K562 (cell line): Measurements from ENCODE around the gene CTIF. TPM values are rescaled to one million over a fixed set of nuclear protein-coding genes. Genes with fewer than 3 reads are reported as not detected.

Experiments
- BHLHE40 ChIP-seq: IDR thresholded peaks from 2 replicates; pipeline ENCODE4 v1.6.1; 2011; ENCODE audit warnings: low read length, improper control_type of control experiment
- CREBBP ChIP-seq: IDR thresholded peaks from one replicate; pipeline ENCODE4 v1.6.1; 2012; ENCODE audit warnings: low read depth, mild to moderate bottlenecking, control low read depth, inconsistent platforms, low read length
- KDM4B ChIP-seq, 2 experiments: fragments of 450-650 bp in 1 of 2; sonication (generic) in 1 of 2; IDR thresholded peaks; 2 replicates each; pipeline ENCODE4 v1.6.1; 2016 to 2017; ENCODE audit warnings: borderline replicate concordance in 2 of 2, antibody characterized with exemption in 1 of 2, low read depth in 1 of 2, mild to moderate bottlenecking in 1 of 2
- MBD2 ChIP-seq: sonication (generic); IDR thresholded peaks from 2 replicates; pipeline ENCODE4 v1.6.1; 2016; ENCODE audit warnings: low read depth, borderline replicate concordance
- NFE2L1 ChIP-seq: fragments of 450-650 bp; IDR thresholded peaks from 2 replicates; pipeline ENCODE4 v1.6.1; 2016; ENCODE audit warnings: missing genetic modification characterization, low read depth, mild to moderate bottlenecking, missing compliant biosample characterization, moderate library complexity, borderline replicate concordance
- RAD51 ChIP-seq: fragments of 450-650 bp; IDR thresholded peaks from 2 replicates; pipeline ENCODE4 v1.7.1; 2016; ENCODE audit warnings: low read depth, mild to moderate bottlenecking, borderline replicate concordance
- RBFOX2 ChIP-seq: fragments of 200-400 bp; formaldehyde crosslinking; IDR thresholded peaks from 2 replicates; pipeline ENCODE4 v1.6.1; 2017; ENCODE audit warnings: low read depth, mild to moderate bottlenecking, low read length, moderate library complexity
- SMC3 ChIP-seq: conservative IDR thresholded peaks from 2 replicates; pipeline ENCODE4 v1.6.1; 2011; ENCODE audit warnings: low read depth, low read length, improper control_type of control experiment; ENCODE audit not compliant: insufficient read depth
- ZNF274 ChIP-seq: IDR thresholded peaks from 2 replicates; pipeline ENCODE4 v1.6.1; 2011; ENCODE audit warnings: low read depth, mild to moderate bottlenecking, low read length, moderate library complexity, borderline replicate concordance
- ZNF717 ChIP-seq: fragments of 250-450 bp; sonication (Bioruptor Pico); IDR thresholded peaks from 2 replicates; pipeline ENCODE4 v1.5.0; 2021
- polyA plus RNA-seq, 8 experiments: library from polyadenylated mRNA; depleted of rRNA in 4 of 8; stranded (reverse) in 5 of 8; unstranded in 3 of 8; fragments of >200 nt; fragmentation: Nextera tagmentation in 2 of 8; fragmentation: Illumina TruSeq in 1 of 8; extraction: Ambion mirVana in 2 of 8; extraction: Trizol in 1 of 8; gene quantifications; 2 replicates each; pipeline versions ENCODE4 v1.2.1 to v1.2.3, GENCODE V29; 2011 to 2014; ENCODE audit warnings: inconsistent platforms in 1 of 8, missing spikeins in 1 of 8
- total RNA-seq, 7 experiments: library from RNA; depleted of rRNA in 6 of 7; stranded (reverse); fragments of >200 nt in 6 of 7; fragmentation: Illumina TruSeq in 2 of 7; extraction: Trizol in 2 of 7; gene quantifications; 2 replicates each; pipeline versions ENCODE4 v1.2.1 to v1.2.3, GENCODE V29; 2011 to 2021; ENCODE audit warnings: low replicate concordance in 1 of 7
- TF ChIP-seq, protein P1 (sequence below), 3 experiments: fragments of 200-800 bp in 1 of 3; fragments of 250-450 bp in 1 of 3; fragments of 450-650 bp in 1 of 3; sonication (Bioruptor Pico) in 1 of 3; sonication (Bioruptor generic) in 1 of 3; formaldehyde crosslinking in 1 of 3; IDR thresholded peaks; 2 replicates each; pipeline versions ENCODE4 v1.6.1 to v1.8.0; 2016 to 2022; ENCODE audit warnings: mild to moderate bottlenecking in 2 of 3, missing genetic modification characterization in 2 of 3, missing compliant biosample characterization in 1 of 3, moderate library complexity in 1 of 3
- TF ChIP-seq, protein P2 (sequence below), 2 experiments: fragments of 250-450 bp in 1 of 2; fragments of 450-650 bp in 1 of 2; sonication (Bioruptor Pico) in 1 of 2; IDR thresholded peaks; 2 replicates each; pipeline versions ENCODE4 v1.6.1 to v1.8.0; 2016 to 2021; ENCODE audit warnings: mild to moderate bottlenecking in 2 of 2, moderate library complexity in 2 of 2, missing compliant biosample characterization in 1 of 2, missing genetic modification characterization in 1 of 2
- TF ChIP-seq, protein P3 (sequence below): fragments of 250-450 bp; sonication (Bioruptor Pico); IDR thresholded peaks from 2 replicates; pipeline ENCODE4 v1.5.1; 2021; ENCODE audit warnings: mild to moderate bottlenecking

The CTIF gene
- total and polyA plus RNA-seq, 9 of the 15 experiments (the other 6 are each of a cell fraction or from before 2014, with no cell fraction given), result 0.17 to 11.5 (median 2.2) TPM

DNA sequence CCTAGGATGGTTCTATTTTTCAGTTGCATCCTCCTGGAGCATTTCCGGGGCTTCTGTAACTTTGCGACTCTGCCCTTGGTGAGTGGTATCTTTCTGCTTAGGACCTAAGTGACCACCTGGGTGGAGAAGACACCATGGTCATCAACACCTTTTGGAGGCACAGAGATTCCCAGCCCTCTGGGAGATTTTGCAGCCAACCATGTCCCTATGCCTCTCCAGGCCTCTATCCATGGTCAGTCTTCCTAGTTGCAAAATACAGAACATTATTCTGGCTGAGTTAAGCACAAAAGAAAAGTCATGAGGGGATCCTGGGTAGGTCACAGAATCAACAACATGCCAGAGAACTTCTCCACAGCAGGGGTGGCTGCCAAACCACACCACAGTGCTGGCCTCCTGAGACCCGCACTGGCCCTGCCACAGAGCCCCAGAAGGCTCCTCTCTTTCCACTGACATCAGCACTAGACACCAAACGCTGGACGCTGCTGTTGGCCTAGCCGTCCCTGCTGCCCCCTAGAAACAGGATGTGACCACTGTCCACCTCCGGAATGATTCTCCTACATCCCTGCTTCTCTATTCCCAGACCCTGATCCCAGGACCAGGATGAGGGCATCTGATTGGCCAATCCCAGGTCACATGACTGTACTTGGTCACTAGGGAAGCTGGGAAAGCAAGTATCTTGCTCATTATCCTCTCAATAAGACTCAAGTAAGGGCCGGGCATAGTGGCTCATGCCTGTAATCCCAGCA, 364.2 kb downstream of the CTIF start (continued):
- TF ChIP-seq, protein P1, sequence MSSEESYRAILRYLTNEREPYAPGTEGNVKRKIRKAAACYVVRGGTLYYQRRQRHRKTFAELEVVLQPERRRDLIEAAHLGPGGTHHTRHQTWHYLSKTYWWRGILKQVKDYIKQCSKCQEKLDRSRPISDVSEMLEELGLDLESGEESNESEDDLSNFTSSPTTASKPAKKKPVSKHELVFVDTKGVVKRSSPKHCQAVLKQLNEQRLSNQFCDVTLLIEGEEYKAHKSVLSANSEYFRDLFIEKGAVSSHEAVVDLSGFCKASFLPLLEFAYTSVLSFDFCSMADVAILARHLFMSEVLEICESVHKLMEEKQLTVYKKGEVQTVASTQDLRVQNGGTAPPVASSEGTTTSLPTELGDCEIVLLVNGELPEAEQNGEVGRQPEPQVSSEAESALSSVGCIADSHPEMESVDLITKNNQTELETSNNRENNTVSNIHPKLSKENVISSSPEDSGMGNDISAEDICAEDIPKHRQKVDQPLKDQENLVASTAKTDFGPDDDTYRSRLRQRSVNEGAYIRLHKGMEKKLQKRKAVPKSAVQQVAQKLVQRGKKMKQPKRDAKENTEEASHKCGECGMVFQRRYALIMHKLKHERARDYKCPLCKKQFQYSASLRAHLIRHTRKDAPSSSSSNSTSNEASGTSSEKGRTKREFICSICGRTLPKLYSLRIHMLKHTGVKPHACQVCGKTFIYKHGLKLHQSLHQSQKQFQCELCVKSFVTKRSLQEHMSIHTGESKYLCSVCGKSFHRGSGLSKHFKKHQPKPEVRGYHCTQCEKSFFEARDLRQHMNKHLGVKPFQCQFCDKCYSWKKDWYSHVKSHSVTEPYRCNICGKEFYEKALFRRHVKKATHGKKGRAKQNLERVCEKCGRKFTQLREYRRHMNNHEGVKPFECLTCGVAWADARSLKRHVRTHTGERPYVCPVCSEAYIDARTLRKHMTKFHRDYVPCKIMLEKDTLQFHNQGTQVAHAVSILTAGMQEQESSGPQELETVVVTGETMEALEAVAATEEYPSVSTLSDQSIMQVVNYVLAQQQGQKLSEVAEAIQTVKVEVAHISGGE (CRISPR knock-in tag; IDR thresholded peaks at IDR 0.05), result no peak
- no peak for TF ChIP-seq SMC3
- no peak for TF ChIP-seq MBD2
- no peak for TF ChIP-seq CREBBP
- no peak for TF ChIP-seq ZNF274
- no peak for TF ChIP-seq RBFOX2
- TF ChIP-seq RAD51, result peak; percentile 76
- no peak for TF ChIP-seq BHLHE40
- no peak for TF ChIP-seq KDM4B (IDR thresholded peaks at IDR 0.05; ENCODE audit: borderline replicate concordance in 2 of 2, low read depth in 1 of 2)
- TF ChIP-seq, protein P2, sequence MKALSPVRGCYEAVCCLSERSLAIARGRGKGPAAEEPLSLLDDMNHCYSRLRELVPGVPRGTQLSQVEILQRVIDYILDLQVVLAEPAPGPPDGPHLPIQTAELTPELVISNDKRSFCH (CRISPR knock-in tag; IDR thresholded peaks at IDR 0.05), result no peak
- TF ChIP-seq, protein P2 (tag; IDR thresholded peaks at IDR 0.05), result no peak
- TF ChIP-seq ZNF717 (CRISPR knock-in tag), result no peak
- TF ChIP-seq, protein P3, sequence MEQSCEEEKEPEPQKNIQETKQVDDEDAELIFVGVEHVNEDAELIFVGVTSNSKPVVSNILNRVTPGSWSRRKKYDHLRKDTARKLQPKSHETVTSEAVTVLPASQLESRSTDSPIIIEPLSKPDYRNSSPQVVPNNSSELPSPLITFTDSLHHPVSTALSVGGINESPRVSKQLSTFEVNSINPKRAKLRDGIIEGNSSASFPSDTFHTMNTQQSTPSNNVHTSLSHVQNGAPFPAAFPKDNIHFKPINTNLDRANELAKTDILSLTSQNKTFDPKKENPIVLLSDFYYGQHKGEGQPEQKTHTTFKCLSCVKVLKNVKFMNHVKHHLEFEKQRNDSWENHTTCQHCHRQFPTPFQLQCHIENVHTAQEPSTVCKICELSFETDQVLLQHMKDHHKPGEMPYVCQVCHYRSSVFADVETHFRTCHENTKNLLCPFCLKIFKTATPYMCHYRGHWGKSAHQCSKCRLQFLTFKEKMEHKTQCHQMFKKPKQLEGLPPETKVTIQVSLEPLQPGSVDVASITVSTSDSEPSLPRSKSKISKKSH (CRISPR knock-in tag), result no peak
- no peak for TF ChIP-seq NFE2L1
